DND-41 (cell line): ENCODE data around the gene ADCY9.

ENCODE experiments used
- EZH2 ChIP-seq: IDR thresholded peaks from 3 replicates; pipeline ENCODE4 v1.6.1; 2012; ENCODE audit warnings: borderline replicate concordance, low read depth, mild to moderate bottlenecking, moderate library complexity, low read length, inconsistent platforms; ENCODE audit not compliant: severe bottlenecking
- TF ChIP-seq, protein P1 (sequence below): IDR thresholded peaks from 2 replicates; pipeline ENCODE4 v1.5.1; 2012; ENCODE audit warnings: borderline replicate concordance, low read length, moderate library complexity, mild to moderate bottlenecking; ENCODE audit not compliant: poor library complexity, severe bottlenecking; ENCODE audit errors: extremely low read depth

DNA sequence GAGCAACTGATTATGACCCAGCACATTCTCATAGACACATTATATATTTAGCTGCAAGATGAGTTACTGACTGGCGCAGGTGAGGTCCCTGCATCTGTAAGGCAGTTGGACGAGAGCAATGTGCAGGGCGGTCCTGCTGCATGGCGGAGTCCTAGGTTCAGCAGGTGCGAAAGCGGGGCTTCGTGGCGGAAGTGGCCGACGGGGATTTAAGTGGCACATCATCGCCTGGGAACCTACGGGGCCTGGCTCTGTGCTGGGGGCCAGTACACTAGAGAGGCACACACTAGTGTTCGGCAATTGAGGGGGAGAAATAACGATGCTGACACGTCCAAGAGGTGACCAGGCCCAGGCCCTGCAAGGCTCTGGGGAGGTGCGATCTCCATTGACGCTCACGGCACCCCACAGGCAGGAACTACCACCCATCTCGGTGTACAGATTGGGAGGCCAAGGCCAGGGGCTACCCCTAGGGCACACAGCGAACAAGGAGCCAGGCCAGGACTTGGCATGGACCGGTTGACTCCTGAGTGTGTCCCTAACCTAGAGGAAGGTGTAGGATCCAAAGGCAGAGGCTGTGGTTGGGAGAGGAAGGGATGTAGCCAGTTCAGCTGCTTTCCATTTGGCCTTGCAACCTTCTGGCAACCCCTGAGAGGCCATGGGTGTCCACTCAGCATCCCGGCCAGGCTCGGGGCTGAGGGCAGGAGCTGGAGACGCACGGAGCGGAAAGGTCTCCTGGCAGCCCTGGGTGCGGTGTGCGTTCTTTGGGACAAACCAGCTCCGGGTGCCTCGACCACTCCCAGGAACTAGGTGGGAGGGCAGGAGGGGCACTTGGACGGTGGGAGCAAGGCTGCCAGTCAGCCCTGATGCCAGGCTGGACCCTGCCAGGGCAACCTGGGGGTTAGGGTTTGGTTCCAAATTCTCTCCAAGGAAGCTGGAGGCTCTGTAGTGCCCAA lies 131.9 kb downstream of the ADCY9 start:
- TF ChIP-seq, protein P1, sequence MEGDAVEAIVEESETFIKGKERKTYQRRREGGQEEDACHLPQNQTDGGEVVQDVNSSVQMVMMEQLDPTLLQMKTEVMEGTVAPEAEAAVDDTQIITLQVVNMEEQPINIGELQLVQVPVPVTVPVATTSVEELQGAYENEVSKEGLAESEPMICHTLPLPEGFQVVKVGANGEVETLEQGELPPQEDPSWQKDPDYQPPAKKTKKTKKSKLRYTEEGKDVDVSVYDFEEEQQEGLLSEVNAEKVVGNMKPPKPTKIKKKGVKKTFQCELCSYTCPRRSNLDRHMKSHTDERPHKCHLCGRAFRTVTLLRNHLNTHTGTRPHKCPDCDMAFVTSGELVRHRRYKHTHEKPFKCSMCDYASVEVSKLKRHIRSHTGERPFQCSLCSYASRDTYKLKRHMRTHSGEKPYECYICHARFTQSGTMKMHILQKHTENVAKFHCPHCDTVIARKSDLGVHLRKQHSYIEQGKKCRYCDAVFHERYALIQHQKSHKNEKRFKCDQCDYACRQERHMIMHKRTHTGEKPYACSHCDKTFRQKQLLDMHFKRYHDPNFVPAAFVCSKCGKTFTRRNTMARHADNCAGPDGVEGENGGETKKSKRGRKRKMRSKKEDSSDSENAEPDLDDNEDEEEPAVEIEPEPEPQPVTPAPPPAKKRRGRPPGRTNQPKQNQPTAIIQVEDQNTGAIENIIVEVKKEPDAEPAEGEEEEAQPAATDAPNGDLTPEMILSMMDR, result no peak
- TF ChIP-seq EZH2, result no peak
